NCI-H1417 (cell line): ENCODE data around the gene MMP24OS.
A peak's percentile ranks its signal among the peaks of the same experiment; 100 is the strongest.
"Not testable (repeated sequence)": the region's sequence is repeated elsewhere in the genome, so short reads cannot be mapped to it uniquely, and the experiment has no call there.

Experiments
- DNase-seq, 3 experiments: peaks; one replicate each; lab custom pipeline; 2025; lab: John Stamatoyannopoulos, UW

MMP24OS gene

GRCh38 chr20:35277531-35278395, at the start of gene MMP24OS:
TSS of gene MMP24OS (minus strand) at chr20:35278122. CDS start at chr20:35277929, 193 bp downstream.
- peak; percentile 82 to 93 (median 90) for DNase-seq

- DNase-seq = no peak
Observed at GRCh38 chr20:35327074-35327976, 49.4 kb upstream of the MMP24OS start.

GRCh38 chr20:35326740-35327073, 48.8 kb upstream of the MMP24OS start:
- DNase-seq = no peak

- no peak for DNase-seq
Observed at GRCh38 chr20:35326021-35326739, 48.3 kb upstream of the MMP24OS start.

GRCh38 chr20:35325401-35325800, 47.5 kb upstream of the MMP24OS start:
- no peak for DNase-seq

GRCh38 chr20:35320396-35321126, 42.6 kb upstream of the MMP24OS start:
- no peak for DNase-seq

GRCh38 chr20:35319871-35320197, 41.9 kb upstream of the MMP24OS start:
- DNase-seq = no peak

- DNase-seq = peak in 1 of 3 experiments; percentile 49
Observed at GRCh38 chr20:35319192-35319870, 41.4 kb upstream of the MMP24OS start.

- DNase-seq = no peak
Observed at GRCh38 chr20:35318502-35319157, 40.7 kb upstream of the MMP24OS start.

GRCh38 chr20:35317416-35318210, 39.7 kb upstream of the MMP24OS start:
- DNase-seq = no peak

GRCh38 chr20:35316086-35316485, 38.2 kb upstream of the MMP24OS start:
- DNase-seq = no peak

- not testable (repeated sequence) for DNase-seq
Observed at GRCh38 chr20:35315632-35316020, 37.7 kb upstream of the MMP24OS start.

GRCh38 chr20:35314816-35315631, 37.1 kb upstream of the MMP24OS start:
- DNase-seq = no peak

- no peak for DNase-seq
Observed at GRCh38 chr20:35312318-35312717, 34.4 kb upstream of the MMP24OS start.

GRCh38 chr20:35311822-35312221, 33.9 kb upstream of the MMP24OS start:
- DNase-seq = no peak

GRCh38 chr20:35311409-35311808, 33.5 kb upstream of the MMP24OS start:
- DNase-seq = no peak

GRCh38 chr20:35307666-35308653, 30.0 kb upstream of the MMP24OS start:
- no peak for DNase-seq
